GM12878 (cell line): Measurements from ENCODE around the gene MEGF11.

Experiments
- EP300 ChIP-seq, 2 experiments: fragments of 150-350 bp in 1 of 2; IDR thresholded peaks; 2 replicates each; pipeline ENCODE4 v1.6.1; 2011 to 2012; ENCODE audit warnings: low read depth in 2 of 2, low read length in 2 of 2, borderline replicate concordance in 1 of 2, improper control_type of control experiment in 1 of 2, inconsistent platforms in 1 of 2; ENCODE audit not compliant: control insufficient read depth in 1 of 2
- JUND ChIP-seq: IDR thresholded peaks from 2 replicates; pipeline ENCODE4 v1.6.1; 2012; ENCODE audit warnings: low read depth, mild to moderate bottlenecking, low read length, improper control_type of control experiment, moderate library complexity
- MXI1 ChIP-seq: fragments of 150-350 bp; IDR thresholded peaks from 2 replicates; pipeline ENCODE4 v1.6.1; 2011; ENCODE audit warnings: low read depth, mild to moderate bottlenecking, inconsistent platforms, low read length, improper control_type of control experiment
- NBN ChIP-seq: fragments of 450-650 bp; IDR thresholded peaks from 2 replicates; pipeline ENCODE4 v1.6.1; 2016
- NFXL1 ChIP-seq: fragments of 450-650 bp; IDR thresholded peaks from 2 replicates; pipeline ENCODE4 v1.6.1; 2017; ENCODE audit warnings: antibody characterized with exemption, mild to moderate bottlenecking, borderline replicate concordance
- RAD21 ChIP-seq: IDR thresholded peaks from 2 replicates; pipeline ENCODE4 v1.6.1; 2011; ENCODE audit warnings: mild to moderate bottlenecking, low read depth, low read length, moderate library complexity; ENCODE audit not compliant: insufficient read depth
- SREBF2 ChIP-seq: IDR thresholded peaks from 2 replicates; pipeline ENCODE4 v1.6.1; 2012; ENCODE audit warnings: mild to moderate bottlenecking, low read length
- SRF ChIP-seq, 2 experiments: IDR thresholded peaks; 2 replicates each; pipeline ENCODE4 v1.6.1; 2011; ENCODE audit warnings: low read depth in 2 of 2, low read length in 2 of 2, mild to moderate bottlenecking in 1 of 2, moderate library complexity in 1 of 2
- YY1 ChIP-seq: IDR thresholded peaks from 2 replicates; pipeline ENCODE4 v1.6.1; 2011; ENCODE audit warnings: low read depth, mild to moderate bottlenecking, low read length
- TF ChIP-seq, protein P1 (sequence below), 3 experiments: IDR thresholded peaks in 2 of 3; conservative IDR thresholded peaks in 1 of 3; 2 replicates each; pipeline ENCODE4 v1.5.1; 2011; ENCODE audit warnings: low read depth in 3 of 3, low read length in 3 of 3, mild to moderate bottlenecking in 3 of 3, control low read depth in 2 of 3, moderate library complexity in 2 of 3, inconsistent platforms in 1 of 3, mixed read lengths in 1 of 3; ENCODE audit not compliant: control insufficient read depth in 2 of 3, insufficient read depth in 1 of 3; ENCODE audit errors: extremely low read depth in 1 of 3
- TF ChIP-seq, protein P2 (sequence below): fragments of 450-650 bp; formaldehyde crosslinking; IDR thresholded peaks from 2 replicates; pipeline ENCODE4 v1.4.0; 2020; ENCODE audit warnings: mild to moderate bottlenecking, moderate library complexity

GRCh38 chr15:66018488-66018797 is 235.1 kb downstream of the MEGF11 start:
- TF ChIP-seq, protein P1, sequence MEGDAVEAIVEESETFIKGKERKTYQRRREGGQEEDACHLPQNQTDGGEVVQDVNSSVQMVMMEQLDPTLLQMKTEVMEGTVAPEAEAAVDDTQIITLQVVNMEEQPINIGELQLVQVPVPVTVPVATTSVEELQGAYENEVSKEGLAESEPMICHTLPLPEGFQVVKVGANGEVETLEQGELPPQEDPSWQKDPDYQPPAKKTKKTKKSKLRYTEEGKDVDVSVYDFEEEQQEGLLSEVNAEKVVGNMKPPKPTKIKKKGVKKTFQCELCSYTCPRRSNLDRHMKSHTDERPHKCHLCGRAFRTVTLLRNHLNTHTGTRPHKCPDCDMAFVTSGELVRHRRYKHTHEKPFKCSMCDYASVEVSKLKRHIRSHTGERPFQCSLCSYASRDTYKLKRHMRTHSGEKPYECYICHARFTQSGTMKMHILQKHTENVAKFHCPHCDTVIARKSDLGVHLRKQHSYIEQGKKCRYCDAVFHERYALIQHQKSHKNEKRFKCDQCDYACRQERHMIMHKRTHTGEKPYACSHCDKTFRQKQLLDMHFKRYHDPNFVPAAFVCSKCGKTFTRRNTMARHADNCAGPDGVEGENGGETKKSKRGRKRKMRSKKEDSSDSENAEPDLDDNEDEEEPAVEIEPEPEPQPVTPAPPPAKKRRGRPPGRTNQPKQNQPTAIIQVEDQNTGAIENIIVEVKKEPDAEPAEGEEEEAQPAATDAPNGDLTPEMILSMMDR (IDR thresholded peaks at IDR 0.05 in 2 of 3, conservative IDR thresholded peaks at IDR 0.05 in 1 of 3; ENCODE audit: control insufficient read depth in 2 of 3, extremely low read depth in 1 of 3, insufficient read depth in 1 of 3, low read depth in 3 of 3, low read length in 3 of 3) = no peak
- TF ChIP-seq SRF (IDR thresholded peaks at IDR 0.05; ENCODE audit: low read depth in 2 of 2, low read length in 2 of 2) (no peak), NBN (no peak), YY1 (no peak), SREBF2 (no peak), MXI1 (no peak), EP300 (IDR thresholded peaks at IDR 0.05; ENCODE audit: borderline replicate concordance in 1 of 2, control insufficient read depth in 1 of 2, low read depth in 2 of 2, low read length in 2 of 2) (no peak), JUND (no peak), RAD21 (no peak), NFXL1 (no peak)
- TF ChIP-seq, protein P2, sequence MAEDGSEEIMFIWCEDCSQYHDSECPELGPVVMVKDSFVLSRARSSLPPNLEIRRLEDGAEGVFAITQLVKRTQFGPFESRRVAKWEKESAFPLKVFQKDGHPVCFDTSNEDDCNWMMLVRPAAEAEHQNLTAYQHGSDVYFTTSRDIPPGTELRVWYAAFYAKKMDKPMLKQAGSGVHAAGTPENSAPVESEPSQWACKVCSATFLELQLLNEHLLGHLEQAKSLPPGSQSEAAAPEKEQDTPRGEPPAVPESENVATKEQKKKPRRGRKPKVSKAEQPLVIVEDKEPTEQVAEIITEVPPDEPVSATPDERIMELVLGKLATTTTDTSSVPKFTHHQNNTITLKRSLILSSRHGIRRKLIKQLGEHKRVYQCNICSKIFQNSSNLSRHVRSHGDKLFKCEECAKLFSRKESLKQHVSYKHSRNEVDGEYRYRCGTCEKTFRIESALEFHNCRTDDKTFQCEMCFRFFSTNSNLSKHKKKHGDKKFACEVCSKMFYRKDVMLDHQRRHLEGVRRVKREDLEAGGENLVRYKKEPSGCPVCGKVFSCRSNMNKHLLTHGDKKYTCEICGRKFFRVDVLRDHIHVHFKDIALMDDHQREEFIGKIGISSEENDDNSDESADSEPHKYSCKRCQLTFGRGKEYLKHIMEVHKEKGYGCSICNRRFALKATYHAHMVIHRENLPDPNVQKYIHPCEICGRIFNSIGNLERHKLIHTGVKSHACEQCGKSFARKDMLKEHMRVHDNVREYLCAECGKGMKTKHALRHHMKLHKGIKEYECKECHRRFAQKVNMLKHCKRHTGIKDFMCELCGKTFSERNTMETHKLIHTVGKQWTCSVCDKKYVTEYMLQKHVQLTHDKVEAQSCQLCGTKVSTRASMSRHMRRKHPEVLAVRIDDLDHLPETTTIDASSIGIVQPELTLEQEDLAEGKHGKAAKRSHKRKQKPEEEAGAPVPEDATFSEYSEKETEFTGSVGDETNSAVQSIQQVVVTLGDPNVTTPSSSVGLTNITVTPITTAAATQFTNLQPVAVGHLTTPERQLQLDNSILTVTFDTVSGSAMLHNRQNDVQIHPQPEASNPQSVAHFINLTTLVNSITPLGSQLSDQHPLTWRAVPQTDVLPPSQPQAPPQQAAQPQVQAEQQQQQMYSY (CRISPR knock-in tag) = no peak
